OCI-LY3 (cell line): ENCODE measurements around the gene MYB.

Experiments
- H2AFZ ChIP-seq: fragments of 200-600, 300-600 bp; shearing (Covaris generic); 2 replicates; pipeline ENCODE4 v1.6.0; 2014; ENCODE audit warnings: antibody characterized with exemption, low read depth, low read length
- H3K27ac ChIP-seq: fragments of 200-600, 300-600 bp; sonication (generic); 2 replicates; pipeline ENCODE4 v1.5.1; 2014; ENCODE audit warnings: mild to moderate bottlenecking, low read length, moderate library complexity, mixed read lengths
- H3K27me3 ChIP-seq: fragments of 200-600, 300-600 bp; sonication (generic); 2 replicates; pipeline ENCODE4 v1.6.1; 2014; ENCODE audit warnings: low read depth, low read length, mixed read lengths
- H3K36me3 ChIP-seq: fragments of 200-600, 300-600 bp; sonication (generic); replicated peaks from 2 replicates; pipeline ENCODE3; 2014; ENCODE audit warnings: low read depth, low read length, mixed read lengths
- H3K4me1 ChIP-seq: fragments of 300-600, 200-600 bp; sonication (generic); 2 replicates; pipeline ENCODE4 v1.6.1; 2014; ENCODE audit warnings: low read length, mixed read lengths
- H3K4me2 ChIP-seq: fragments of 200-600, 300-600 bp; sonication (generic); 2 replicates; pipeline ENCODE4 v1.6.1; 2014; ENCODE audit warnings: low read length, mixed read lengths
- H3K4me3 ChIP-seq: fragments of 300-600, 200-600 bp; sonication (generic); 2 replicates; pipeline ENCODE4 v1.5.1; 2014; ENCODE audit warnings: antibody characterized with exemption, mild to moderate bottlenecking, low read length, moderate library complexity
- H3K79me2 ChIP-seq: fragments of 300-600, 200-600 bp; shearing (Covaris generic); 2 replicates; pipeline ENCODE4 v1.6.1; 2014; ENCODE audit warnings: mild to moderate bottlenecking, low read length, mixed read lengths
- H3K9ac ChIP-seq: fragments of 300-600, 200-600 bp; shearing (Covaris generic); 2 replicates; pipeline ENCODE4 v1.6.0; 2014; ENCODE audit warnings: mild to moderate bottlenecking, low read length, moderate library complexity
- H3K9me3 ChIP-seq: fragments of 200-600, 300-600 bp; shearing (Covaris generic); 2 replicates; pipeline ENCODE4 v1.6.1; 2014; ENCODE audit warnings: low read length, mixed read lengths; ENCODE audit not compliant: insufficient read depth
- H4K20me1 ChIP-seq: fragments of 200-600, 300-600 bp; sonication (generic); 2 replicates; pipeline ENCODE4 v1.6.1; 2016; ENCODE audit warnings: low read length, mixed read lengths; ENCODE audit not compliant: insufficient read depth
- CTCF ChIP-seq: fragments of 200-600, 300-600 bp; sonication (generic); IDR thresholded peaks from 2 replicates; pipeline ENCODE4 v1.5.1; 2014; ENCODE audit warnings: antibody characterized with exemption, low read length, low read depth
- EZH2phosphoT487 ChIP-seq: fragments of 200-600 bp; shearing (Covaris generic); IDR thresholded peaks from 2 replicates; pipeline ENCODE4 v1.6.1; 2018; ENCODE audit warnings: antibody characterized with exemption, mixed run types, low read depth

The MYB gene

GRCh38 chr6:135165031-135165430 lies 16.1 kb upstream of the MYB start:
- Histone ChIP-seq H3K9ac (no peak overlapping the region), H4K20me1 (peaks cover 58% of the 10 kb centered on the region), H3K27ac (peak overlapping the region; percentile 54), H2AFZ (no peak overlapping the region), H3K27me3 (no peaks in the 10 kb centered on the region), H3K36me3 (peaks cover 71% of the 10 kb centered on the region), H3K4me2 (peak overlapping the region; percentile 25), H3K4me3 (no peak overlapping the region), H3K9me3 (no peaks in the 10 kb centered on the region), H3K79me2 (peaks cover 83% of the 10 kb centered on the region), H3K4me1 (peaks cover 57% of the 10 kb centered on the region)
- TF ChIP-seq EZH2phosphoT487 (no peak), CTCF (no peak)

DNA sequence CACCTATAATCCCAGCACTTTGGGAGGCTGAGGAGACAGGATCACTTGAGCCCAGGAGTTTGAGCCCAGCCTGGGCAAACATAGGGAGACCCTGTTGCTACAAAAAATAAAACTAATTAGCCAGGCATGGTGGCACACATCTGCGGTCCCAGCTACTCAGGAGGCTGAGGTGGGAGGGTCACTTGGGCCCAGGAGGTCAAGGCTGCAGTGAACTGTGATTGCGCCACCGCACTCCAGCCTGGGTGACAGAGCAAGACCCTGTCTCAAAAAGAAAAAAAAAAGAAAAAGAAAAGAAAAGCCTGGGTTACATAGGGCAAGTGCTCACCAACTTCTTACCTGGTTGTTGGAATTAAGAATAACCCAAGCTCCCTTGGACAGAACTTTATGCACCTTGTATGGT lies 14.6 kb upstream of the MYB start:
- no peak overlapping the region for H3K4me3 ChIP-seq
- H3K4me2 ChIP-seq = no peak overlapping the region
- peaks cover 68% of the 10 kb centered on the region for H4K20me1 ChIP-seq
- TF ChIP-seq EZH2phosphoT487 (no peak), CTCF (no peak)
- H3K4me1 ChIP-seq = peaks cover 71% of the 10 kb centered on the region
- no peaks in the 10 kb centered on the region for H3K27me3 ChIP-seq
- no peak overlapping the region for H3K27ac ChIP-seq
- peaks cover 70% of the 10 kb centered on the region for H3K36me3 ChIP-seq
- H3K9me3 ChIP-seq = no peaks in the 10 kb centered on the region
- no peak overlapping the region for H2AFZ ChIP-seq
- H3K79me2 ChIP-seq = peaks cover 90% of the 10 kb centered on the region
- no peak overlapping the region for H3K9ac ChIP-seq

GRCh38 chr6:135167617-135168016 lies 13.5 kb upstream of the MYB start:
- peaks cover 69% of the 10 kb centered on the region for H4K20me1 ChIP-seq
- TF ChIP-seq CTCF (no peak), EZH2phosphoT487 (no peak)
- no peak overlapping the region for H3K4me3 ChIP-seq
- H3K4me2 ChIP-seq = no peak overlapping the region
- H3K4me1 ChIP-seq = peaks cover 67% of the 10 kb centered on the region
- H3K9me3 ChIP-seq = no peaks in the 10 kb centered on the region
- H3K27ac ChIP-seq = no peak overlapping the region
- no peak overlapping the region for H2AFZ ChIP-seq
- no peaks in the 10 kb centered on the region for H3K27me3 ChIP-seq
- H3K36me3 ChIP-seq = peaks cover 64% of the 10 kb centered on the region
- H3K79me2 ChIP-seq = peaks cover 90% of the 10 kb centered on the region
- no peak overlapping the region for H3K9ac ChIP-seq

DNA sequence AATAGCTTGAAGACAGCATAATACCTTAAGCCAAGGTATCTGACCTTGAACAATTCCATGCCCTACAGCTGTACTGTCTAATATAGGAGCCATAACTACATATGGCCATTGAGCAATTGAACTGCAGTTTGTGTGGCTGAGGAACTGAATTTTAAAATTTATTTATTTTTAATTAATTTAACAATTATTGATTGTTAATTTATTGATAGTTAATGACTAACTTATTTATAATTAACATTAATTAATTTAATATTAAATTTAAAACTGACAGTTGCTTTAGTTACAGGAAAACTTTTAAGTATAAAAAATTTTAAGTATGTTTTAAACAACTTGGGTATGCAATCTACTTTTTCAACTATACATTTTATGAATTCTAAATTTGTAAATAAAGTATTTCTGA lies 12.3 kb upstream of the MYB start:
- TF ChIP-seq EZH2phosphoT487 (no peak), CTCF (no peak)
- peaks cover 97% of the 10 kb centered on the region for H3K79me2 ChIP-seq
- no peak overlapping the region for H3K4me3 ChIP-seq
- no peaks in the 10 kb centered on the region for H3K27me3 ChIP-seq
- H3K27ac ChIP-seq = no peak overlapping the region
- H3K9me3 ChIP-seq = no peaks in the 10 kb centered on the region
- peaks cover 67% of the 10 kb centered on the region for H3K36me3 ChIP-seq
- H3K4me2 ChIP-seq = no peak overlapping the region
- peaks cover 81% of the 10 kb centered on the region for H4K20me1 ChIP-seq
- peaks cover 63% of the 10 kb centered on the region for H3K4me1 ChIP-seq
- no peak overlapping the region for H3K9ac ChIP-seq
- no peak overlapping the region for H2AFZ ChIP-seq
